HepG2 (cell line): ENCODE results near the gene SLC50A1. TPM values are rescaled to one million over a fixed set of nuclear protein-coding genes. Genes with fewer than 3 reads are reported as not detected.
A peak's percentile ranks its signal among the peaks of the same experiment; 100 is the strongest.

Source experiments
- CENPX ChIP-seq: sonication (generic); formaldehyde crosslinking; IDR thresholded peaks from 2 replicates; pipeline ENCODE4 v1.9.0; 2021; ENCODE audit warnings: mild to moderate bottlenecking, missing genetic modification reagents, moderate library complexity
- E2F5 ChIP-seq: sonication (generic); formaldehyde crosslinking; conservative IDR thresholded peaks from 2 replicates; pipeline ENCODE4 v1.4.0; 2020; ENCODE audit warnings: missing genetic modification reagents
- HES4 ChIP-seq: sonication (generic); formaldehyde crosslinking; IDR thresholded peaks from 2 replicates; pipeline ENCODE4 v1.9.0; 2021; ENCODE audit warnings: mild to moderate bottlenecking, missing genetic modification reagents, borderline replicate concordance
- MIER3 ChIP-seq: IDR thresholded peaks from 2 replicates; pipeline ENCODE4 v1.6.1; 2016; ENCODE audit warnings: missing compliant biosample characterization, borderline replicate concordance
- MXD1 ChIP-seq: sonication (generic); formaldehyde crosslinking; IDR thresholded peaks from 2 replicates; pipeline ENCODE4 v1.4.0; 2020; ENCODE audit warnings: mild to moderate bottlenecking, missing genetic modification reagents
- NRL ChIP-seq: sonication (generic); formaldehyde crosslinking; IDR thresholded peaks from 2 replicates; pipeline ENCODE4 v1.5.0; 2020; ENCODE audit warnings: missing genetic modification reagents, mild to moderate bottlenecking, moderate library complexity, borderline replicate concordance
- ZBTB33 ChIP-seq: sonication (generic); formaldehyde crosslinking; IDR thresholded peaks from 2 replicates; pipeline ENCODE4 v1.4.0; 2020; ENCODE audit warnings: missing genetic modification reagents
- polyA plus RNA-seq, 8 experiments: library from polyadenylated mRNA; depleted of rRNA in 3 of 8; stranded (reverse) in 7 of 8; unstranded in 1 of 8; fragments of >200 nt; fragmentation: Illumina TruSeq in 4 of 8; extraction: Trizol in 4 of 8; gene quantifications; 2 replicates each; pipeline versions ENCODE4 v1.2.1 to v1.2.3, GENCODE V29; 2011 to 2016; ENCODE audit warnings: low read depth in 4 of 8, missing spikeins in 1 of 8, mixed read lengths in 1 of 8; ENCODE audit not compliant: insufficient read depth in 1 of 8
- total RNA-seq, 5 experiments: library from RNA; depleted of rRNA; stranded (reverse); fragments of >200 nt; fragmentation: Illumina TruSeq; extraction: Trizol; gene quantifications; 2 replicates each; pipeline ENCODE4 v1.2.3, GENCODE V29; 2016; ENCODE audit warnings: low read depth in 1 of 5
- TF ChIP-seq, protein P1 (sequence below): sonication (generic); formaldehyde crosslinking; conservative IDR thresholded peaks from 2 replicates; pipeline ENCODE4 v1.4.0; 2020; ENCODE audit warnings: mild to moderate bottlenecking, missing genetic modification reagents, moderate library complexity
- TF ChIP-seq, protein P2 (sequence below): IDR thresholded peaks from 2 replicates; pipeline ENCODE4 v1.6.1; 2016
- TF ChIP-seq, protein P3 (sequence below), 2 experiments: sonication (generic) in 1 of 2; formaldehyde crosslinking in 1 of 2; IDR thresholded peaks; 2 replicates each; pipeline versions ENCODE4 v1.4.0 to v1.6.1; 2018 to 2020; ENCODE audit warnings: missing genetic modification reagents in 2 of 2, borderline replicate concordance in 1 of 2, low read depth in 1 of 2, mild to moderate bottlenecking in 1 of 2, missing biosample characterization in 1 of 2

SLC50A1 gene
- total and polyA plus RNA-seq, 2 of the 13 experiments (the other 11 are each of a cell fraction or from before 2014, with no cell fraction given) = 22.5 to 46.8 TPM

DNA sequence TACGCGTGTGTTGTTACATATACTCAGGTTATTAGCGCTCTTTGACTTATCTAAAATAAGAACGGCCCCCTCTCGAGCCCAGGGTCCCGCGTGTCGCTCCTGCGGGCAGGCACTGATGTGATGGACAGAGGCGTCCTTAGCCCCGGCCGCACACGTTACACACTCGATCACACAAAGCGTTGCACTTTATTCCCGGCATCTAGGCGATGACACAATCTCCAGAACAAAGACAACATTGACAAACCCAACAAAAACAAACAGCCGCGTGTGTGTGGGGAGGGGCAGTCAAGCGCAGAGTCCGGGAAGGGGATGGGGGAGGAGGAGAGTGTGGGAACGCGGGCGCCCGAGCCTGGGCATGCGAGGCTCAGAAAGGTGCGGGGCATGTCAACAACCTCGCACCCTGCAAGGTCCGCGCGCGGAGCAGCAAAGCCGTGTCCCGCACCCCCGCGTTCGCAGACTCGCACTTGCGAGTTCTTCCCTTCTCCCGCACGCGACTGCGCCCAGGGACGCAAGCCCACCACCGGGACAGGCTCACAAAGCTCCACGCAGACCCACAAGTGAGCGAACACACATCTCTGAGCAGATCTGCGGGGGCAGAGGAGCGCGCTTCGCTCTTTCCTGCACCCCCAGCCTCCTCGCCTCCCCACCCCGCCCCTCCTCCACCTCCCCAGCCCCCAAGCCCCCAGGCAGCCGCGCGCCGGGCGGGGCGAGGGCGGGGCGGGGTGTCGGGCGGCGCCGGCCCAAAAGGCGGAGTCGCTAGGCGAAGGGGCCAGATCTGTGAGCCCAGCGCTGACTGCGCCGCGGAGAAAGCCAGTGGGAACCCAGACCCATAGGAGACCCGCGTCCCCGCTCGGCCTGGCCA lies 8.3 kb upstream of the SLC50A1 start, which contains the start of gene EFNA1 (continued):
- peak; percentile 79 for TF ChIP-seq ZBTB33 (CRISPR knock-in tag)
- TF ChIP-seq, protein P1, sequence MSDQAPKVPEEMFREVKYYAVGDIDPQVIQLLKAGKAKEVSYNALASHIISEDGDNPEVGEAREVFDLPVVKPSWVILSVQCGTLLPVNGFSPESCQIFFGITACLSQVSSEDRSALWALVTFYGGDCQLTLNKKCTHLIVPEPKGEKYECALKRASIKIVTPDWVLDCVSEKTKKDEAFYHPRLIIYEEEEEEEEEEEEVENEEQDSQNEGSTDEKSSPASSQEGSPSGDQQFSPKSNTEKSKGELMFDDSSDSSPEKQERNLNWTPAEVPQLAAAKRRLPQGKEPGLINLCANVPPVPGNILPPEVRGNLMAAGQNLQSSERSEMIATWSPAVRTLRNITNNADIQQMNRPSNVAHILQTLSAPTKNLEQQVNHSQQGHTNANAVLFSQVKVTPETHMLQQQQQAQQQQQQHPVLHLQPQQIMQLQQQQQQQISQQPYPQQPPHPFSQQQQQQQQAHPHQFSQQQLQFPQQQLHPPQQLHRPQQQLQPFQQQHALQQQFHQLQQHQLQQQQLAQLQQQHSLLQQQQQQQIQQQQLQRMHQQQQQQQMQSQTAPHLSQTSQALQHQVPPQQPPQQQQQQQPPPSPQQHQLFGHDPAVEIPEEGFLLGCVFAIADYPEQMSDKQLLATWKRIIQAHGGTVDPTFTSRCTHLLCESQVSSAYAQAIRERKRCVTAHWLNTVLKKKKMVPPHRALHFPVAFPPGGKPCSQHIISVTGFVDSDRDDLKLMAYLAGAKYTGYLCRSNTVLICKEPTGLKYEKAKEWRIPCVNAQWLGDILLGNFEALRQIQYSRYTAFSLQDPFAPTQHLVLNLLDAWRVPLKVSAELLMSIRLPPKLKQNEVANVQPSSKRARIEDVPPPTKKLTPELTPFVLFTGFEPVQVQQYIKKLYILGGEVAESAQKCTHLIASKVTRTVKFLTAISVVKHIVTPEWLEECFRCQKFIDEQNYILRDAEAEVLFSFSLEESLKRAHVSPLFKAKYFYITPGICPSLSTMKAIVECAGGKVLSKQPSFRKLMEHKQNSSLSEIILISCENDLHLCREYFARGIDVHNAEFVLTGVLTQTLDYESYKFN (CRISPR knock-in tag) = peak; percentile 94
- peak; percentile 55 for TF ChIP-seq MXD1 (CRISPR knock-in tag)
- no peak; the same call in 1 of the 2 replicates for TF ChIP-seq NRL (CRISPR knock-in tag)
- no peak for TF ChIP-seq CENPX (CRISPR knock-in tag)
- TF ChIP-seq E2F5 (CRISPR knock-in tag) = 0 out of 2 replicates have a peak, but pooled peaks have one; percentile 10
- TF ChIP-seq, protein P2, sequence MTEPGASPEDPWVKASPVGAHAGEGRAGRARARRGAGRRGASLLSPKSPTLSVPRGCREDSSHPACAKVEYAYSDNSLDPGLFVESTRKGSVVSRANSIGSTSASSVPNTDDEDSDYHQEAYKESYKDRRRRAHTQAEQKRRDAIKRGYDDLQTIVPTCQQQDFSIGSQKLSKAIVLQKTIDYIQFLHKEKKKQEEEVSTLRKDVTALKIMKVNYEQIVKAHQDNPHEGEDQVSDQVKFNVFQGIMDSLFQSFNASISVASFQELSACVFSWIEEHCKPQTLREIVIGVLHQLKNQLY (CRISPR knock-in tag) = peak; percentile 91; the same call in 1 of the 2 replicates
- TF ChIP-seq, protein P3, sequence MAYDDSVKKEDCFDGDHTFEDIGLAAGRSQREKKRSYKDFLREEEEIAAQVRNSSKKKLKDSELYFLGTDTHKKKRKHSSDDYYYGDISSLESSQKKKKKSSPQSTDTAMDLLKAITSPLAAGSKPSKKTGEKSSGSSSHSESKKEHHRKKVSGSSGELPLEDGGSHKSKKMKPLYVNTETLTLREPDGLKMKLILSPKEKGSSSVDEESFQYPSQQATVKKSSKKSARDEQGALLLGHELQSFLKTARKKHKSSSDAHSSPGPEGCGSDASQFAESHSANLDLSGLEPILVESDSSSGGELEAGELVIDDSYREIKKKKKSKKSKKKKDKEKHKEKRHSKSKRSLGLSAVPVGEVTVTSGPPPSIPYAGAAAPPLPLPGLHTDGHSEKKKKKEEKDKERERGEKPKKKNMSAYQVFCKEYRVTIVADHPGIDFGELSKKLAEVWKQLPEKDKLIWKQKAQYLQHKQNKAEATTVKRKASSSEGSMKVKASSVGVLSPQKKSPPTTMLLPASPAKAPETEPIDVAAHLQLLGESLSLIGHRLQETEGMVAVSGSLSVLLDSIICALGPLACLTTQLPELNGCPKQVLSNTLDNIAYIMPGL (CRISPR knock-in tag; IDR thresholded peaks at IDR 0.05; ENCODE audit: borderline replicate concordance in 1 of 2, low read depth in 1 of 2) = peak; percentile 45 to 68; a peak in 3 of 4 replicates
- TF ChIP-seq MIER3 (CRISPR knock-in tag) = peak; percentile 88
- 0 out of 2 replicates have a peak, but pooled peaks have one; percentile 41 for TF ChIP-seq HES4 (CRISPR knock-in tag)
